GM21526 (cell line): ENCODE results near the gene HCAR2.
"Not testable (repeated sequence)": the region's sequence is repeated elsewhere in the genome, so short reads cannot be mapped to it uniquely, and the experiment has no call there.

Experiments used
- ATAC-seq: cut with Tn5 transposase; IDR thresholded peaks from one replicate; pipeline ENCODE4 v1.9.1; 2021; ENCODE audit warnings: moderate library complexity; ENCODE audit not compliant: unreplicated experiment, low FRiP score

Gene HCAR2

DNA sequence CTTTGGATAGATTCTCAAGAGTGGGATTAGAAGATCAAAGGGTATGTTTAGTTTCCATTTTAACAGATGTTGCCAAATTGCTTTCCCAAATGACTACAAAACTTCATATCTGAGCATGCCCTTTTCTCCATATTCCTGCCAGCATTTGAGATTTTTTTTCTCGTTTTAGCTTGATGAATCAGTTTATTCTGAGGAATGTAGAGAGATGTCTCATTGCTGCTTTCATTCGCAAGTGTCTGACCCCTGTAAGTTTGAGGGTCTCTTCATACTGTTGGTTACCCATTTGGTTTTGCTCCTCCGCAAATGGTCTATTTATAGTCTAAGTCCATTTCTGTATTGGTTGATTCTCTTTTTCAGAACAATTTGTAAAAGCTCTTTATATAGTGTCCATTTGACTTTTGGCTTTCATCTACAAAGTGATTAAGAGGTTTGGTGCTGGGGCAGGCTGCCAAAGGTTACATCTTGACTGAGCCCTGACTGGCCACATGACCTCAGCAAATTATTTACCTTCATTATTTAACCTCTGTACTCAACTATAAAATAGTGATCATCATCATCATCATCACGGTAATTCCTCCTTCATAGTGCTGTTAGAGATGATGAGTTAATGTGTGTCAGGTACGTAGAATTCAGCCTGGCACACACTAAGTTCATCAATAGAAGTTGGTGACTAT is 33.6 kb downstream of the HCAR2 start:
- no peak for ATAC-seq

DNA sequence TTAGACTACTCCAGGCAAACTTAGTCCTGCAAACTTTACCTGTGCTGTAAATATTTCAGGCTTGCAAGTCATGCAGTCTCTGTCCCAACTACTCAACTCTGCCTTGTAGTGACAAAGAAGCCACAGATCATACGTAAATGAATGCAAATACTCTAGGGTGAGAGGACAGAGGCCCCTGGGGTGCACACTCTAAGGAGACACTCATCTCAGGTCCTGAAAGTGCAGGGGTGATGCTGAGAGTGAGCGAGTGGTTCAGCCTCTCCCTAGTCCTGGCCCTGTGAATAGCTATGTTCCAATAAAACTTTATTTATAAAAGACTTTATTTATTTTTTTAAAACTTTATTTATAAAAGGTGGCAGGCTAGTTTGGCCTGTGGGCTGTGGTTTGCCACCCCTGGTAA is 34.9 kb downstream of the HCAR2 start:
- no peak for ATAC-seq

DNA sequence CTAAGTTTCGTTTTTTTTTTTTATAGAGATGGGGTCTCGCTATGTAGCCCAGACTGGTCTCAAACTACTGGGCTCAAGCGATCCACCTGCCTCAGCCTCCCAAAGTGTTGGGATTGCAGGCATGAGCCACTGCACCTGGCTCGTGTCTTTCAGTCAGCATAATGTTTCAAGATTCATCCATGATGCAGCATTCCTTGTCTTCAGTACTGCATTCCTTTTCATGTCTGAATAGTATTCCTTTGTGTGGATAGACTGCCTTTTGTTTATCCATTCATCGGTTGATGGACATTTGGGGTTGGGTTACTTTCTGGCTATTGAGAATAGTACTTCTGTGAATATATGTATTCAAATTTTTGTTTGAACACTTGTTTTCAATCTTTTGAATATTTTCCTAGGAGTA is 37.4 kb downstream of the HCAR2 start:
- no peak for ATAC-seq

DNA sequence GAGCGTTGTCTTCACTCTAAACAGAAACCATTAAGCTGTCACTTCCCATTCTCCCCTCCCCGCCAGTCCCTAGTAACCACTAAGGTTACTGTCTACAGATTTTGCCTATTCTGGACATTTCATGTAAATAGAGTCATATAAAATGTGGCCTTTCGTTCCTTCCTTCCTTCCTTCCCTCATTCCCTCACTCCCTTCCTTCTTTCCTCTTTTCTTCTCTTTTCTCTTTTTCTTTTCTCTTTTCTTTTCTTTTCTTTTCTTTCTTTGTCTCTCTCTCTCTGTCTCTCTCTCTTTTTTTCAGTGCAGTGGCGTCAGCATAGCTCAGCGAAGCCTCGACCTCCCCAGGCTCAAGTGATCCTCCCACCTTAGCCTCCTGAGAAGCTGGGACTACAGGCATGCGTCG is 37.8 kb downstream of the HCAR2 start:
- no peak for ATAC-seq

DNA sequence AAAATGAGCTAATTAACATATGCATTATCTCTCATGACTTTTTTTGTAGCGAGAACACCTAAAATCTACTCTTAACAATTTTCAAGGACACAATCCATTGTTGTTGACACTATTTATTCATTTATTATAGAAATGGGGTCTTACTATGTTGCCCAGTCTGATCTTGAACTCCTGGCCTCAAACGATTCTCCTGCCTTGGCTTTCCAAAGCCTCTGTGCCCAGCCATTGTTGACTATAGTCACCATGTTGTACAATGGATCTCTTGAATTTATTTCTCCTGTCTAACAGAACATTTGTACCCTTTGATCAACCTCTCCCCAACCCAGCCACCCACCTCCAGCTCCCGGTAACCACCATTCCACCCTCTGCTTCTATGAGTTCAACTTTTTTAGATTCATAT is 41.2 kb downstream of the HCAR2 start:
- ATAC-seq: no peak

DNA sequence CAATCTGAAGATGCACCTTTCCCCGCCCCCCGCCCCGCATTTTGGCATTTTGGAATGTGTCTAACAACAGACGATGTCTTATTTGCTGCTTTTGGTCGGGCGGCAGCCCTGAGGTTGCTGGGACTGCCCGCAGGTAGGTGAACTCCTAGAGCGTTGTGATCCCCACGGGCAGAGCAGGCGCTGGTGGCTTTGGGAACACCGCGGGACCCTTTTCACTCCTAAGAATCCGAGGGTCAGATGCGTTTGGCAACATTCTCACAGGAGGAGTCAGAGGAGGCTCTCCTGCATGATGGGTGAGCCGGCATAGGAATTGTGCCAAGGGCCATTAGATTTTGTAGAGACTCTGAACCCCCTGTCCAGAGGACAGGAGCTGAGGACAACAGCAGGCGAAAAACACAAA is 41.9 kb downstream of the HCAR2 start:
- no peak for ATAC-seq

DNA sequence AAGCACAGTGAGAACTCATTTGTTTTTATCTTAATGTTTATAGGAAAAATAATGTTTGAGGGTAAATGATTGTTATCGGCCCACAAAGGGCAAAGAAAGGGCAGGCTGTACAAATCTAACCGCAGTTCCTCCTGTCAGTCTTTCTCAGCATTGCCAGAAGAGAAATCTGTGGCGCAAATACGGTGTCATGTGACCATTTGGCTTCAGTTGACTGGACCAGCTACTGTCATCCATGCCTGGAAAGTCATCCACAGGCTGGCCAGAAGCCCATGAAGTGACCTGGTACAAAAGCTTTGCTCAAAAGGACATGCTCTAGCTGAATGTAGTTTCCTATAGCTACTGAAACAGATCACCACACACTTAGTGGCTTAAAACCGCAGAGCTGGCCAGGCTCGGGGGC is 43.6 kb downstream of the HCAR2 start:
- no peak for ATAC-seq

DNA sequence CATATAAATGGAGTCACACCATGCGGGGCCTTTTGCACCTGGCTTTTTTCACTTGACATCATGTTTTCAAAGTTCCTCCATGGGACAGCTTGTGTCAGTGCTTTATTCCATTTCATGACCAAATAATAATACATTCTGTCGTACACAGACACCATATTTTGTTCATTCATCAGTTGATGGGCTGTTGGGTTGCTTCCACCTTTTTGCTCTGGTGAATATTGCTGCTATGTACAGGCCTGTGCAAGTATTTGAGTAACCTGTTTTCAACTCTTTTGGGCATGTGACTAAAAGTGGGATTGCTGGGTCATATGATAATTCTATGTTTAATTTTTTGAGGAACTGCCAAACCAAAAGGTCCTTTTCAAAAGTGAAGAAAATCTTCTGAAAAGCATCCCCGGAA is 46.9 kb downstream of the HCAR2 start:
- no peak for ATAC-seq

DNA sequence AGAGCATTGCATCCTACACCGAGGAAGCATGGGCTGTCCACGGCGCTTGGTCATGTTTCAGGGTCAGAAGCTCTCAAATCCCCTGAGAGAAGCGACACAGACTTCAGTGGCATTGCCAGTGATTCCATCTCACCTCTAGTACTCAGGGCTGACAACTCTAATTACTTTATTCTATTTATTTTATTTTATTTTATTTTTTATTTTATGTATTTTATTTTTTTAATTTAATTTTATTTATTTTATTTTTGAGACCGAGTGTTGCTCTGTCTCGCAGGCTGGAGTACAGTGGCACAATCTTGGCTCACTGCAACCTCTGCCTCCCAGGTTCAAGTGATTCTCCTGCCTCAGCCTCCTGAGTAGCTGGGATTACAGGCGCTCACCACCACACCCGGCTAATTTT is 49.9 kb downstream of the HCAR2 start:
- not testable (repeated sequence) for ATAC-seq

DNA sequence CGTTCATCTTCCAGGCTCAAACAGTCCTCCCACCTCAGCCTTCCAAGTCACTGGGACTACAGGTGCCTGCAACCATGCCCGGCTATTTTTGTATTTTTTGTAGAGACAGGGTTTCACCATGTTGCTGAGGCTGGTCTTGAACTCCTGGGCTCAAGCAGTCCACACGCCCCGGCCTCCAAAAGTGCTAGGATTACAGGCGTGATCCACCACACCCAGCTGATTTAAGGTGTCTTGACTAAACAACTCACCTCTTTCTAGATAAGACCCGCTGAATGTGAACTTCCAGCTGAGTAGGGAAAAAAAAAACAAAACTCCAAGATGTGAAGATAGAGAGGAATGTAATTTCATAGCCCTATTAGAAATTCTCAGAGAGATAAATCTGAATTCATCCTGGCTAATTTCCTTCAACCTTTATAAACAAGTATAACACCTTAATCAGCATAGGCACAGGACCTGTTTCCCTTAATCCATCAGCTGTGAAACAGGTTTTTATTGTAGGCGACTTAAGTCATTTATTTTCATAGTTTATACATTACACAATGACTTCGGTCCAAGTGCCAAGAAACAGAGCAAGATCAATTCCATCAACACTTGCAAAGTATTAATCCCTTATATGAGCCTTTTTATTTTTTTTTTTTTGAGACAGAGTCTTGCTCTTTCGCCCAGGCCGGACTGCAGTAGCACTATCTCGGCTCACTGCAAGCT is 51.5 kb downstream of the HCAR2 start:
- no peak for ATAC-seq
